Measurements from ENCODE around the gene TRIP6. TPM values are rescaled to one million over a fixed set of nuclear protein-coding genes. Genes with fewer than 3 reads are reported as not detected.

The TRIP6 gene
- total RNA-seq, 1 donor from 2014 or later: 70.3 TPM

DNA sequence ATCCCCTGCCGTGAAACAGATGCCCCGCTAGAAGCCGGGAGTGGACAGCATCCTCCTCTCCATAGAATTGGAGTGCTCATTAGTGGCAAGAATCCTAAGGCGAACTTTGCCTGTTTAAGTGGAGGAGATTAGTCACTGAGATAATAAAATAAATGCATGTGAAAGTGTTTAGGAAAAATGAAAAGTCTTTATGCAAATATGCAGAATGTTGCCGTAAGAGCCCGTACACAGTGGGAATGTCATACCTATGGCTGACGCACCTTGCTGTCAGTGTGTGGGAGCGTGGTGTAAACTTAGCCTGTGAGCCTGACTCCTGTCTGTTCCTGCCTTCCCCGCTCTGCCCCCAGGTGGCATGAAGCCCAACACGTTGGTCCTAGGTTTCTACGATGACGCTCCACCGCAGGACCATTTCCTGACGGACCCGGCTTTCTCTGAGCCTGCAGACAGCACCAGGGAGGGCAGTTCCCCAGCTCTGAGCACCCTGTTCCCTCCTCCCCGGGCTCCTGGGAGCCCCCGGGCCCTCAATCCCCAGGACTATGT lies 1.7 kb upstream of the TRIP6 start:
- TF ChIP-seq CTCF (IDR thresholded peaks at IDR 0.05; ENCODE audit: insufficient read depth, low read length, severe bottlenecking): peak; percentile 46
- DNase-seq (ENCODE audit: low read depth): peak; percentile 98
- peak overlapping the region; percentile 93 for H3K4me3 ChIP-seq (ENCODE audit: low read depth, low read length)
- peak; percentile 94 for FAIRE-seq
- H3K27me3 ChIP-seq (ENCODE audit: control insufficient read depth, insufficient read depth, low read length): no peaks in the 10 kb centered on the region
- peaks cover 17% of the 10 kb centered on the region for H3K36me3 ChIP-seq (ENCODE audit: control insufficient read depth, insufficient read depth, low read length)

DNA sequence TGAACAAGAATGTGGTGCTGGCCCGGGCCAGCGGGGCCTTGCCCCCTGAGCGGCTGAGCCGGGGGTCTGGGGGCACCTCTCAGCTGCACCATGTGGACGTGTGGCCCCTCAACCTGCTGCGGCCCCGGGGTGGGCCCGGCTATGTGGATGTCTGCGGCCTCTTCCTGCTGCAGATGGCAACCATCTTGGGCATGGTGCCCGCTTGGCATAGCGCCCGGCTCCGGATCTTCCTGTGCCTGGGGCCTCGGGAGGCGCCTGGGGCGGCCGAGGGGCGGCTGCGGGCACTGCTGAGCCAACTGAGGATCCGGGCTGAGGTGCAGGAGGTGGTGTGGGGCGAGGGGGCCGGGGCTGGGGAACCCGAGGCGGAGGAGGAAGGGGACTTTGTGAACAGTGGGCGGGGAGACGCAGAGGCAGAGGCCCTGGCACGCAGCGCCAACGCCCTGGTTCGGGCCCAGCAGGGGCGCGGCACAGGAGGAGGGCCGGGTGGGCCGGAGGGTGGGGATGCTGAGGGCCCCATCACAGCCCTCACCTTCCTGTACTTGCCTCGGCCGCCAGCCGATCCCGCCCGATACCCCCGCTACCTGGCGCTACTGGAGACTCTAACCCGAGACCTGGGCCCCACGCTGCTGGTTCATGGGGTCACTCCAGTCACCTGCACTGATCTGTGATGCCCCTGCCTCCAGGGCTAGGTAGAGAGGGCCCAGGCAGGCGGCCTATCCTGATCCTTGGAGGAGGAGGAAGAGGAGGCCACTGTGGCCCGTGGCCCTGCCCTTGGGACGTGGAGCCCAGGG lies 1.1 kb upstream of the TRIP6 start:
- FAIRE-seq: no peak
- DNase-seq (ENCODE audit: low read depth): peak; percentile 46
- Histone ChIP-seq H3K36me3 (ENCODE audit: control insufficient read depth, insufficient read depth, low read length) (peaks cover 15% of the 10 kb centered on the region), H3K4me3 (ENCODE audit: low read depth, low read length) (peak overlapping the region; percentile 93), H3K27me3 (ENCODE audit: control insufficient read depth, insufficient read depth, low read length) (no peaks in the 10 kb centered on the region)
- TF ChIP-seq CTCF (IDR thresholded peaks at IDR 0.05; ENCODE audit: insufficient read depth, low read length, severe bottlenecking): no peak

DNA sequence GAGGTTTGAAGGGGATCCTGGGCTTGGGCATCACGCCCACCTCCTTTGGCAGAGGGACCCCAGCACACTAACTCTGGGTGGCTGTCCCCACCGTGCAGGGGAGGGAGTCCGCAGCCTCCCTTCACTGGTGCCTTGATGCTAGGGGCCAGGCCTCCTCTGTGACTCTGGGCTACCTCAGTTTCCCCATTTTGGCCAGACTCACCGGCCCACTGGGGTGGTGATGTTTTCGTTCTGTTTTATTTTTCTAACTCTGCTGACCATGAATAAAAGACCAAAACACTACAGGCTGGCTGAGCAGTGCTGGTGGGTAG lies 503 bp upstream of the TRIP6 start:
- peak overlapping the region; percentile 93 for H3K4me3 ChIP-seq (ENCODE audit: low read depth, low read length)
- FAIRE-seq: no peak
- no peaks in the 10 kb centered on the region for H3K27me3 ChIP-seq (ENCODE audit: control insufficient read depth, insufficient read depth, low read length)
- peaks cover 16% of the 10 kb centered on the region for H3K36me3 ChIP-seq (ENCODE audit: control insufficient read depth, insufficient read depth, low read length)
- TF ChIP-seq CTCF (IDR thresholded peaks at IDR 0.05; ENCODE audit: insufficient read depth, low read length, severe bottlenecking): no peak
- no peak for DNase-seq (ENCODE audit: low read depth)

- no peak for TF ChIP-seq CTCF (IDR thresholded peaks at IDR 0.05; ENCODE audit: insufficient read depth, low read length, severe bottlenecking)
- FAIRE-seq (no peak), DNase-seq (ENCODE audit: low read depth) (peak; percentile 53)
- Histone ChIP-seq H3K27me3 (ENCODE audit: control insufficient read depth, insufficient read depth, low read length) (no peaks in the 10 kb centered on the region), H3K4me3 (ENCODE audit: low read depth, low read length) (peak overlapping the region; percentile 93), H3K36me3 (ENCODE audit: control insufficient read depth, insufficient read depth, low read length) (peaks cover 22% of the 10 kb centered on the region)
These were observed 744 bp downstream of the TRIP6 start for GRCh38 chr7:100867776-100868485.

DNA sequence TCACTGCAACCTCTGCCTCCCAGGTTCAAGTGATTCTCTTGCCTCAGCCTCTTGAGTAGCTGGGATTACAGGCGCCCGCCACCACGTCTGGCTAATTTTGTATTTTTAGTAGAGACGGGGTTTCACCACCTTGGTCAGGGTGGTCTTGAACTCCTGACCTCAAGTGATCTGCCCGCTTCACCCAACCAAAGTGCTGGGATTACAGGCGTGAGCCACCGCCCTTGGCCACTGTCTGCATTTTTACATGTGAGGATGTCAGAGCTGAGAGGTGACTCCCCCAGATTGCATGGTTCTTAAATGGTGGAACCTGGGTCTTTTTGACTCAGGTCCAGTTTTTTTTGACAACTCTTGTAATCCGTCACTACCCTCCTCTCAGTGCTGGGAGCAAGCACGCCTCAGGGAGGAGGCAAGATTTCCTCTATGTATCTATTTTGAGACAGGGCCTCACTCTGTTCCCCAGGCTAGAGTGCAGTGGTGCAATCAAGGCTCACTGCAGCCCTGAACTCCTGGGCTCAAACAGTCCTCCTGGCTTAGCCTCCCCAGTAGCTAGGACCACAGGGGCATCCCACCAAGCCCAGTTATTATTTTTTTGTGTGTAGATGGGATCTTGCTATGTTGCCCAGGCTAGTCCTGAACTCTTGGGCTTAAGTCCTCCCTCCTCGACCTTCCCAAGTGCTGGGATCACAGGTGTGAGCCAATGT lies 6.6 kb downstream of the TRIP6 start:
- no peak for FAIRE-seq
- no peak for DNase-seq (ENCODE audit: low read depth)
- Histone ChIP-seq H3K27me3 (ENCODE audit: control insufficient read depth, insufficient read depth, low read length) (no peaks in the 10 kb centered on the region), H3K4me3 (ENCODE audit: low read depth, low read length) (no peak overlapping the region), H3K36me3 (ENCODE audit: control insufficient read depth, insufficient read depth, low read length) (peaks cover 26% of the 10 kb centered on the region)
- TF ChIP-seq CTCF (IDR thresholded peaks at IDR 0.05; ENCODE audit: insufficient read depth, low read length, severe bottlenecking): no peak
